Keratinocyte (primary cell): ENCODE measurements around the gene TMEM125.

Source experiments
- CTCF ChIP-seq, 3 experiments: IDR thresholded peaks in 1 of 3; conservative IDR thresholded peaks in 1 of 3; optimal IDR thresholded peaks in 1 of 3; 2 replicates in 2 of 3; 3 replicates in 1 of 3; pipeline versions ENCODE3 to v1.5.1; 2011; ENCODE audit warnings: low read length in 3 of 3, mild to moderate bottlenecking in 3 of 3, moderate library complexity in 2 of 3, control low read depth in 1 of 3, inconsistent platforms in 1 of 3; ENCODE audit not compliant: insufficient read depth in 2 of 3; ENCODE audit errors: extremely low read depth in 1 of 3
- EZH2 ChIP-seq: IDR thresholded peaks from one replicate; pipeline ENCODE4 v1.6.1; 2012; ENCODE audit warnings: inconsistent platforms, mild to moderate bottlenecking, low read length, moderate library complexity

GRCh38 chr1:43238991-43239469 lies 30.8 kb upstream of the TMEM125 start:
- no peak for TF ChIP-seq CTCF (optimal IDR thresholded peaks at IDR 0.05 in 1 of 3, IDR thresholded peaks at IDR 0.05 in 1 of 3, conservative IDR thresholded peaks at IDR 0.05 in 1 of 3; ENCODE audit: extremely low read depth in 1 of 3, insufficient read depth in 2 of 3, low read length in 3 of 3)
- no peak for TF ChIP-seq EZH2
